ENCODE data around the gene NPY5R.

The NPY5R gene

DNA sequence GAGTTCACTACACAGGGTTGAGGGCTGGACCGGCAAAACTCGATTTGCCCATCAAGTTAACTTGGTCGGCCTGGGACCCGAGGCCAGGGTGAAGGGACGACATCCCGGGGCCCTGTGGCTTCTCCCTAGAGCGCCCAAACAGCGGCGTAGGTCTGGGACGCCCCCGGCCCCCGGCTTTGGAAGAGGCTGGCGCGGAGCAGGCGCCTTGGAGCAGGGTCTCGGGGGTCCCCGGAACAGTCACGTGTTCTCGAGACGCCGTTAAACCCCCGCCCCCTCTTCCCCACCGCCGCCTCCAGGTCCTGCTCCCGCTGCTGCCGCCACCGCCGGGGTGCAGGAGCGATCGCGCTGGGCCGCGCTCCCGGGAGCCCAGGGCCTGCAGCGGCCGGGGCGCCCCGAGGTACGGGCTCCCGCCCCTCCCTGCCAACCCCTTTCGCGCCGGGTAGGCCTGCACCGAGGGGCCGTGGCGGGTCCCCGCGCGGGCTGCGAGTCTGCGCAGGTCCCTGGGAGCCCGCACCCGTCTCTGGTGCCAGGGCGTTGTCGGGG is at the start of gene NPY5R:
TSS of gene NPY5R (plus strand) at position 289 of the 543 bp plus-strand sequence. CDS start 6,382 bp downstream, outside the sequence.
- no peak for DNase-seq (ENCODE audit: low read depth in 2 of 2)

GRCh38 chr4:163295138-163295537 is 48.6 kb upstream of the NPY5R start:
- no peak for DNase-seq (ENCODE audit: low read depth in 2 of 2)

DNA sequence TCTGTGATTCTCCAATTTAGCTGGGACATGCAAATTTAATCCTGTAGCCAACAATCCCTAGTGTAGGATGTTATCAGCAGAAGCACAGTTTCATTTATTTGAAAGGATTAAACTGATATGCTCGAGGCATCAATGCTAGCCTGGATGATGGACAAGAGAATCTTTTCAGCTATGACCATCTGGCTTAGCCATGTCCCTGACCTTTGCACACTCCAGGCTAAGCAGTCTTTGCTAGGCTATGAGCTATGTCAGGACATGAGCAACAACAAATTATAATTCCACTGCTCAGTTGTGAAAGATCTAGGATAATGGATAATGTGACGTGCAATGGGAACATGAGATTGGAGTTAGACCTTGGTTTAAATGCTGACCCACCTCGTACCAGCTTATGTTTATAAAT is 43.2 kb upstream of the NPY5R start:
- no peak for DNase-seq (ENCODE audit: low read depth in 2 of 2)

DNA sequence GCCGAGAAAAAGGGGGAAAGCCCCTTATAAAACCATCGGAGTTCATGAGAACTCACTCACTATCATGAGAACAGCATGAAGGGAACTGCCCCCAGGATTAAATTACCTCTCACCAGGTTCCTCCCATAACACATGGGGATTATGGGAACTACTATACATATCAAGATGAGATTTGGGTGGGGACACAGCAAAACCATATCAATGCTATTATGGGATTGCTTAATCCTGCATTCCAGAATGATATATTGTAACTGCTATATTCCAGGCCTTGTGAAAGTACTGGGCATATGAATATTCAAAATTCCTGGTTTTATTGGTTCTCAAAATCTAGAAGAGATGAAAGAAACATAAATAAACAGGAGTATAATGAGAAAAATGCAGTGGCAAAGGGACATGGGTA is 40.6 kb upstream of the NPY5R start:
- DNase-seq (ENCODE audit: low read depth in 2 of 2): no peak

- no peak for DNase-seq (ENCODE audit: low read depth in 2 of 2)
These were observed 34.2 kb upstream of the NPY5R start for GRCh38 chr4:163309466-163309865.

DNA sequence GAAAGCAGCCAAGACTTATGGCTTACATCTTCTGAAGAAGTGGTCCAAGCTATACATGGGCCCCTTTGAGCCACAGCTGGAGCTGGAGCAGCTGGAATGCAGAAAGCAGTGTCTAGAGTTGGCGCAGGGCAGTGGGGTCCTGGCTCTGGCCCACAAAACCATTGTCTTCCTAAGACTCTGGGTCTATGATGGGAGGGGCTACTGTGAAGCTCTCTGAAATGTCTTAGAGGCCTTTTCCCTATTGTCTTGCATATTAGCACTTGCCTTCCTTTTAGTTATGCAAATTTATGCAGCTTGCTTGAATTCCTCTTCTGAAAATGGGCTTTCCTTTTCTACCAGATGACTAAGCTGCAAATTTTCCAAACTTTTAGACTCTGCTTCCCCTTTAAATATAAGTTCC is 26.6 kb upstream of the NPY5R start:
- no peak for DNase-seq (ENCODE audit: low read depth in 2 of 2)

GRCh38 chr4:163330916-163331628 is 12.6 kb upstream of the NPY5R start:
- no peak for DNase-seq (ENCODE audit: low read depth in 2 of 2)

DNA sequence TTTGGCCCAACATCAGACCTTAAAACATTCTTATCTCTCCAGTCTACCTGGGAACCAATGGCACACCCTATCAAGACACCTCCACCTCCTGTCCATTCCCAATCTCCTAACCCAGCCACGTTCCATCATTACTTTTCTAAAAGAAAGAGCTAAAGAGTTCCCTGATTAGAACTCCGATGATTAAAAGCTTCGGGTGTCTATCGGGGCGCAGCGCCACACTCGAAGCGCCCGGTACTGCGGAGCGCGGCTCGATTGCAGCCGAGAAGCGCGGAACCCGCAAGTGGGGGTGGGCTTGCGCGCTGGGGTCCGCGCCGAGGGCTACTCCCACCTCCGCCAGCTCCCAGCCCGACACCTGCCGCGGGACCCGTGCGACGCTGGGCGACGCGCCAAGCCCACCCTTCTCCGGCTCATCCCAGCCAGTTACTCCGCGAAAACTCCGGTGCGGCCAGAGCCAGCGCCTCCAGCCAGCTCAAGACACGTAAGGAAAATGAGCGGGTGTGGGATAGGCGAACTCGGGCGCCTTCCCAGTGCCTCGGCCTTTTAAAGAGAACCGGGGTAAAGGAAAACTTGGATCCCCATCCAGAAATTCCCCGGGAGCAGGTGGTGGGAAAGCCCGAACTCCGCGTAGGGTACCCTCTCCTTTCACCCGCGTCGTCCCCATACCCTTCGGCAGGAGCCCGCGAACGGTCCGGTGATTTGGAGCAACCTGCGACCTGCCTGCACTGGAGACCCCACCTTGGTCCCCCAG is 11.9 kb upstream of the NPY5R start:
- no peak for DNase-seq (ENCODE audit: low read depth in 2 of 2)

GRCh38 chr4:163332526-163333406 is 10.9 kb upstream of the NPY5R start, which contains the start of gene NPY1R:
NPY1R (minus strand) TSS chr4:163332596; CDS start chr4:163326554, 6,042 bp downstream.
- no peak for DNase-seq (ENCODE audit: low read depth in 2 of 2)

GRCh38 chr4:163335384-163335783 is 8.3 kb upstream of the NPY5R start:
- no peak for DNase-seq (ENCODE audit: low read depth in 2 of 2)

DNA sequence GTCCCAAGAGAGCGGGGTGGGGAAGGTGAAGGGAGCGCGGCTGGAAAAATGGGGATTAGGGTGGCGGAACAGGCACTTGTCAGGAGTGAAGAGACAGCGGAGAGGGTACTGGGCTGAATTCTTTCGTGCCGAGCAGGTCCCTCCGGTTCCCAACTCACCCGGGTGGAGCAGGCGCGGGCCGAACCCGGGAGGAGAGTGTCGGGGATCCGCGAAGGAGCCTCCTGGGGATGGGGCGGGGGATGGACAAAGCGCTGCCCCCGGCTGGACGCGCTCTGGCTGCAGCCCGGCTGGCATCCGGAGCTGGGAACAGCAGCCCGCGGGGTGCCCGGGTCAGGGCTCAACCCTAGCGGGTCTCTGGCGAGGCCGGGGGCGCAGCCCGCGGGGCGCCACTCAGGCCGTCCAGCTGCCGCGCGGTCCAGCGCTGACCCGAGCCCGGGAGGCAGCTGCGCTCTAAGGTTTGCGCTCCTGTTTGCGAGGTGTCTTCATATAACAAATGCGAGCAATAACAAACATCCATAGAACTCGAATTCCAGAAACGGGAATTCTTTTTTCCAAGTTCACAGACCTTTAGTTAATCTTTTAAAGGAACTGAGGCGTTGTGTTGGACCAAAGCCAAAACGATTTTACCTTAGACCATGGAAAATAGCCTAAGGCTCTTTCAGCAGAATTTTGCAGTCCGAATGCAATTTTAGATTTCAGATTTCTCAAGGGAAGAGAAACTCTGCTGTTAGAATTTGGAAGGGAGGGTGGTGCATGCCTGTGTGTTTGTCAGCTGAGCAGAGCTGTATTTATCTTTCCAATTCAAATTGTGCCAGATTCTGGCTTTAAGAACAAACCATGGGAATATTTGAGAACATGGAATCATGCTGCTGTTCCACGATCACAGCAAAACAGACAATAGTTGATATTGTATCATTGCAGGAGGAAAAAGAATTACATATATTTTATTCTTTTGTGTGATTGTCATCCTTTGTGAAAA is 744 bp downstream of the NPY5R start:
- DNase-seq (ENCODE audit: low read depth in 2 of 2): no peak

DNA sequence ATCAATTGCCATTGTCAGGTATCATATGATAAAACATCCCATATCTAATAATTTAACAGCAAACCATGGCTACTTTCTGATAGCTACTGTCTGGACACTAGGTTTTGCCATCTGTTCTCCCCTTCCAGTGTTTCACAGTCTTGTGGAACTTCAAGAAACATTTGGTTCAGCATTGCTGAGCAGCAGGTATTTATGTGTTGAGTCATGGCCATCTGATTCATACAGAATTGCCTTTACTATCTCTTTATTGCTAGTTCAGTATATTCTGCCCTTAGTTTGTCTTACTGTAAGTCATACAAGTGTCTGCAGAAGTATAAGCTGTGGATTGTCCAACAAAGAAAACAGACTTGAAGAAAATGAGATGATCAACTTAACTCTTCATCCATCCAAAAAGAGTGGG is 7.0 kb downstream of the NPY5R start:
- DNase-seq (ENCODE audit: low read depth in 2 of 2): no peak

- no peak for DNase-seq (ENCODE audit: low read depth in 2 of 2)
These were observed 9.4 kb downstream of the NPY5R start for GRCh38 chr4:163353054-163353453.

DNA sequence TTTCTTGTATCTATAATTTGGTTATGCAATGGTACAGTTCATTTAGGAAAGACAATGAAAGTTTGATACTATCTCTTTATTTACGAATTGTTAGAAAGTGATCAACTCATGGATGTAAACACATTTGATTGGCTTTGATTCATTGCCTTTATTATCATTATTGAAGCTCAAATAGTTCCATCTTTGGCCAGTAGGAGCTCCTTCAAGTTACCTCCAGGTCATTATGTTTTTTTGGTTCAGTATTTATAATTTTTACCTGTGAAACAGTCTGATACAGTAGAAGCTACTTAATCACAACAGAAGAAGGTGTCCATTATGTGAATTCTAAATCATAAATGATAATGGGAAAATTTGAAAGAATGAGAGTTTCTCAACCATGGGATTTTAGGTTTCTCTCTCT is 12.4 kb downstream of the NPY5R start:
- DNase-seq (ENCODE audit: low read depth in 2 of 2): no peak

DNA sequence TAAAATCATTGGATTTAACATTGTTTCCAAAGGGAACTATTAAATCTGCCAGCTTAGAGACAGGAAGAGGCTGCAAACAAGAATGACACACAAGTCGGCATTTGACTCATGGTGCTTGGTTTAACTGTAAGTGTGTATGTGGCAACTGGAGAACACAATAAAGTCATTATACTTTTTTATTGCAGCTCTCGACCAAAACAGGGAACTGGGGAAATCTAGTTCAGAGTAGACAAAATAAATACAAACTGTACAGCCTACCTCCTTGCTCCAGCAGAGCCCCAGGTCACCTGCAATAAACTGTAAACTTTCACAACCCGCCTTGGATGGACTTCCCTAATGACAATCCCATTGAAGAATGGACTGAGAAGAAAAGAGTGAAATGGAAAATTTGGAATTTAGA is 24.0 kb downstream of the NPY5R start:
- no peak for DNase-seq (ENCODE audit: low read depth in 2 of 2)

DNA sequence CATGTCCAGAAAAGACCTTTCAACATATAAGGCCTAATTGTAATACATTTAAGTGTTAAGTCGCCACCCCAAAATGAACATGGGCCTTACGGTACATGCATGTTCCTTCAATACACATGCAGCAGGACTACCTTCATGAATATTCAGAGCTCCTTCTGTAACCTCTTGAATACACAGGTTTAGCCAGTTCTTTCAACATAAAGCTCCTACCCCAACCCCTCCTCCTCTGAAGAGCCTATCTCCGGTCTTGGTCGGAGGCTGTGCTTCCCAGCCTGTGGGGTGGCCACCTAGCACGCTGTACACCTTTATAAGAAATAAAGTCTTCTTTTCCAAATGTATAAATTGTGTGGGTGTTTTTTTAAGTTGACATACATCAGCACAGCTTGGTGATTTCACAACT is 28.3 kb downstream of the NPY5R start:
- DNase-seq (ENCODE audit: low read depth in 2 of 2): no peak

- DNase-seq (ENCODE audit: low read depth in 2 of 2): no peak
These were observed 35.0 kb downstream of the NPY5R start for GRCh38 chr4:163378661-163379060.

- DNase-seq (ENCODE audit: low read depth in 2 of 2): no peak
These were observed 37.0 kb downstream of the NPY5R start for GRCh38 chr4:163380703-163381102.

GRCh38 chr4:163382178-163382869 is 38.6 kb downstream of the NPY5R start:
- no peak for DNase-seq (ENCODE audit: low read depth in 2 of 2)

DNA sequence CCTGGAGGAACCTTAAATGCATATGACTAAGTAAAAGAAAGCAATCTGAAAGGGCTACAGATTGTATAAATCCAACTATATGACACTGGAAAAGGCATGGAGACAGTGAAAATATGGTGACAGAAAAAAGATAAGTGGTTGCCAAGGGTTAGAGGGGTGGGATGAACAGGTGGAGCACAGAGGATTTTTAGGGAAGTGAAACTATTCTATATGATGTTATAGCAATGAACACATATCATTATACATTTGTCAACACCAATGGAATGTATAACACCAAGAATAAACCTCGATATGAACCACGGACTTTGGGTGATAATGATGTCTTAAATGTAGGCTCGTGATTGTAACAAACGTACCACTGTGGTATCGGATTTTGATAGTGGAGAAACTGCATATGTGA is 40.7 kb downstream of the NPY5R start:
- DNase-seq (ENCODE audit: low read depth in 2 of 2): no peak

Data from stimulated activated CD8-positive, alpha-beta memory T cell treated with anti-CD3 and anti-CD28 coated beads, Interleukin-7, amount 100 ng/mL, for 4 hours (primary cell).